GM19035 (cell line): Measurements from ENCODE around the gene PRKAG3.
"Not testable (repeated sequence)": the region's sequence is repeated elsewhere in the genome, so short reads cannot be mapped to it uniquely, and the experiment has no call there.

Source experiments
- ATAC-seq: cut with Tn5 transposase; IDR thresholded peaks from one replicate; pipeline ENCODE4 v1.9.1; 2021; ENCODE audit not compliant: unreplicated experiment

PRKAG3 gene

GRCh38 chr2:218863021-218863520, 31.5 kb upstream of the PRKAG3 start:
- ATAC-seq = no peak

GRCh38 chr2:218861645-218862318, 30.2 kb upstream of the PRKAG3 start:
- ATAC-seq = no peak

GRCh38 chr2:218860950-218861381, 29.4 kb upstream of the PRKAG3 start:
- ATAC-seq = no peak

GRCh38 chr2:218859988-218860831, 28.6 kb upstream of the PRKAG3 start:
- ATAC-seq = no peak

- ATAC-seq = no peak
Observed at GRCh38 chr2:218859556-218859987, 28.0 kb upstream of the PRKAG3 start, which contains the start of gene WNT6. Gene WNT6 (plus strand): TSS chr2:218859805. CDS start chr2:218860038, 233 bp downstream.

GRCh38 chr2:218858671-218859555, 27.3 kb upstream of the PRKAG3 start:
- ATAC-seq = no peak

GRCh38 chr2:218858138-218858445, 26.5 kb upstream of the PRKAG3 start:
- no peak for ATAC-seq

GRCh38 chr2:218857371-218858137, 26.0 kb upstream of the PRKAG3 start:
- no peak for ATAC-seq

GRCh38 chr2:218856896-218857243, 25.3 kb upstream of the PRKAG3 start:
- ATAC-seq = no peak

GRCh38 chr2:218856167-218856895, 24.7 kb upstream of the PRKAG3 start:
- no peak for ATAC-seq

- ATAC-seq = no peak
Observed at GRCh38 chr2:218855305-218856166, 23.9 kb upstream of the PRKAG3 start.

GRCh38 chr2:218854860-218855259, 23.3 kb upstream of the PRKAG3 start:
- ATAC-seq = no peak

- ATAC-seq = no peak
Observed at GRCh38 chr2:218853766-218854165, 22.2 kb upstream of the PRKAG3 start.

GRCh38 chr2:218852911-218853667, 21.5 kb upstream of the PRKAG3 start:
- no peak for ATAC-seq

- no peak for ATAC-seq
Observed at GRCh38 chr2:218851286-218851685, 19.7 kb upstream of the PRKAG3 start.

- no peak for ATAC-seq
Observed at GRCh38 chr2:218850796-218851195, 19.2 kb upstream of the PRKAG3 start.

- ATAC-seq = no peak
Observed at GRCh38 chr2:218849721-218850120, 18.1 kb upstream of the PRKAG3 start.

GRCh38 chr2:218846963-218847362, 15.4 kb upstream of the PRKAG3 start:
- not testable (repeated sequence) for ATAC-seq
